ENCODE measurements around the gene AKAIN1.

AKAIN1 gene

GRCh38 chr18:5197032-5197434 lies at the start of gene AKAIN1:
Gene AKAIN1, minus strand, starts transcription at chr18:5197257. Its CDS starts 204 bp downstream, at chr18:5197053.
- DNase-seq: peak; percentile 23

GRCh38 chr18:5244941-5245340 lies 47.9 kb upstream of the AKAIN1 start:
- DNase-seq: no peak

- no peak for DNase-seq
Observed at GRCh38 chr18:5239447-5239846, 42.4 kb upstream of the AKAIN1 start.

- DNase-seq: peak; percentile 58
Observed at GRCh38 chr18:5238371-5238976, 41.4 kb upstream of the AKAIN1 start.

GRCh38 chr18:5237723-5238370 lies 40.8 kb upstream of the AKAIN1 start:
- peak; percentile 93 for DNase-seq

- DNase-seq: no peak
Observed at GRCh38 chr18:5237083-5237722, 40.1 kb upstream of the AKAIN1 start.

DNA sequence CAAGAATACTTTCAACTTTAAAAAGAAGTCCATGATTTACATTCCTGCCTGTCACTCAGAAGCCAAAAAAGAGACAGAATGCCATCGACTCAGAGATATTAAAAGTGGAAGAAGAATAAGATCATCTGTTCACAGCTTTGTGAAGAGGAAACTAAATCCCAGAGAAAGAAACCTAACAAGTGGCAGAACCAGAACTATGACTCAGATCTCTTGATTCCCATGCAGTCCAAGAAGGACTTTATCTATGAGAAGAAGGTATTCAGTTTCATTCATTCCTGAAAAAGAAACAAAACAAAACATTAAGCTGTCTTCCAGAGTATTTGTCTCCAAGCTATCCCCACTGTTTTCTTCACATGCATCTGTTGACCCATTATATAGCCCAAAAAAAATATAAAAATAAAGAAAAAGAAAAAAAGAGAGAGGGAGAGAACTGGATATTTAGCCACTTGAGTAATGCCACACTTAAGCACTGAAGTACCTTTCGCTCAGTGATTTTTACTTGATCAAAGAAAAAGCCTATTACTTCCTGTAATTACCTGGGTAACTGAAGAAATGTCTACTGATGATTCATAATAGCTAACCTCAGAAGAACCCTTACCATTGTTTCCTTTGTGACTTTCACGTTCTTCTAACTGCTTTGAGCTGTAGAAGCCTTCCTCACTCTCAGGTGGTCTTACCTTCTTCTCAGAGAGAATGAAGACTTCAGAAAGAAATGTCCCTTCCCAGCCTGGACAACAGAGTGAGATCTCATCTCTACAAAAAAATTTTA lies 17.7 kb upstream of the AKAIN1 start:
- DNase-seq: no peak

- DNase-seq: no peak
Observed at GRCh38 chr18:5207471-5208150, 10.6 kb upstream of the AKAIN1 start.

DNA sequence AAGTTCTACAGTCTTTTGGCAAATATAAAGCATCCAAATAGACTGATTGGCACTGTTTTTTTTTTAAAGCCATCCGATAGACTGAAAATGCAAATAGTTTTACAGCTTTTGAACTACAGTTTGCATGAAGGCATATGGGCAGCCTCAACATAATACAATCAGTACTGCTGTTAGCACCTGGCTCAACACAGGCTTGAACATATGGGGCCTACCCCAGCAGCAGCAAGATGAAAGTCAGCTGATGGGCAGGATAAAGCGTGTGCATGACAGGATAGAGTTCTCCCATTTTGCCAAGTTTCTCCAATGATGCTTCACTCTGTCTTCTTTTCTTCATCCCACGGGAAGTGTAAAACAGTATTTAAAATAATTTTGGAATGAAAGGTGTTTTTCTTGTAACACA lies 1.3 kb upstream of the AKAIN1 start:
- no peak for DNase-seq

- no peak for DNase-seq
Observed at GRCh38 chr18:5197461-5197860, 404 bp upstream of the AKAIN1 start.

DNA sequence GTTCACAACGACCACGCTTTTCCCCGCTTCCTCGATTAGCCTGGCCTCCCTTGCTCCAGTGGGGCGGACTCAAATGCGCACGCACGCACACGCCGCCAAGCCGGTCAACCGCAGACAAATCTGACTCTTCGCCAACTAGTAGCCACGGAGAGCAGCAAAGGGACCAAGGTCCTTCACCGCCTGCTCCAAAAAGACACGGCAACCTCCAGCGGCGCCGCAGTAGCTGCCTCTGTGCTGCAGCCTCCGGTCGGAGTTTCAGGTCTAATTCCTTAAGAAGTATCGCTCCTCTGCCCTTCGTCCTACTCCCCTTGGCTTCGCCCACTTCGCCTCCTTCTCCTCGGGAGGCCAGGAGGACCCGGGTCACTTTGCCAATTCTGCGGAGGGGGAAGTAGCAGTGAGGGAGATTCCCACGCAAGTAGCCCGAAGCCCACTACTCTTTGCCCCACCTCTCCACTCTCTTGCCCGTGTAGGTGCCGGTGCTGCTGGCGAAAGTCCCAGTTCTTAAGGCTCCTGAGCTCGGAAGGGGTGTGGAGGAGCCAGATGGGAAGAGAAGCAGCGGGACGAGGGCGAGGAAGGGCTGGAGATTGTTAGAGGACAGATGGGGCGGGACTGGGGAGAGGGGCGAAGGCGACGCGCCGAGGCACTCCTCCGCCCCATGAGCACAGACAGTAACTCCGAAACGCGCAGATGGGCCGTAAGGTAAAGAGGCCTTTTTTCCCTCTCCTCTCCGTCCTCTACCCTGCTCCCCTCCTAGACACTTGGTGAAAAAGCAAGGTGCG lies 615 bp downstream of the AKAIN1 start:
- no peak for DNase-seq

DNA sequence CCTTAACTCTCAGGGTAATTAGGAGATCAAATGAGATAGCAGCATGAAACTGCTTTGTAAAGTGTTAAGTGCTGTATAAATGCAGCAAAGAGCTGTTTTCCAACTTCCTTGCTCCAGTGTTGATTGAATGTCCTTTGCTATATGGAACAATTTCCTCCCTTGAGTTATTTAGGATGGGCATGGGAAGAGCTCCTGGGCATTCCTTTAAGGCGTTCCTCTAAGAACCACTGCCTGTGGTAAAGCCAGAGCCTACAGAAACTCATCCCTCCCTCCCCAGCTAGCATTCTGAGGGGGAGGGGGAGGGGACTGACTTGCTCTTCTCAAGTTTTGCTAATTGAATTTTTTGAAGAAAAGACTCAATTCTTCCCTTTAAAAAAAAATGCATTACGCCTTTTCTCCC lies 1.4 kb downstream of the AKAIN1 start:
- no peak for DNase-seq

DNA sequence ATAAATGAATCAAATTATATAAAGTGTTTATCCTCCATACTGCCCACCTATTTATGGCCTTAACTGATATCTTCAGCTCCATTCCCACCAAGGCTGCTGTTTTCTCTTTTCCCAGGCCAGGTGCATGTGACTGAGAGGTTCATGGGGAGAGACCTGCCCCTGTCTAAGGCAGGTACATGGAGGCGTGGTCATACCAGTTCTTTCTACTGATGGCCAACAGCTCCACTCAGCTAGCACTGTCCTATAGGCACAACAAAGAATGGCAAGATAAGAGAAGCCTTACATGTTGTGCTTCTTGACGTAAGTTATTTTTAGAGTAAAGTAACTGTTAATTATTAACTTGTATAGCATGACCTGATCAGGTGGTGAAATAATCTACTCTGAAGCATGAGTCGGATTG lies 16.8 kb downstream of the AKAIN1 start:
- DNase-seq: no peak

- DNase-seq: no peak
Observed at GRCh38 chr18:5178519-5178918, 18.5 kb downstream of the AKAIN1 start.

DNA sequence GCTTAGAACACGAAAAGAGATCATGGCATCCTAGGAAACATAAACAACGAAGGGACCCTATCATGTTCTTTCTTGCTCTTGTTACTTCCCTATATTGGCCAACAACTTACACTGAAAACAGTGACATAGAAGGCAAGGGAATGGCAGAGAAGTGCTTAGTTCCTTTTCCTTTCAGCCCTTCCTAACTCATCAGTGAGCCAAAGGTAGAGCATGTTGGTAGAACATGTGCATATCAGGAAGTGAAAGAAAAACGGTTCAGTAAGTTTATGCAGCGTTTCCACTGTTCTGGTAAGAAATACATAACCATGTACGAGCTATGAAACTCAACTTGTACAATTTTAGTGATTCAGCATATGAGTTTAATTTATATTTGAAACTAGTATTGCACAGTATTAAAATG lies 21.7 kb downstream of the AKAIN1 start:
- DNase-seq: peak; percentile 8

GRCh38 chr18:5173646-5174045 lies 23.4 kb downstream of the AKAIN1 start:
- DNase-seq: no peak

DNA sequence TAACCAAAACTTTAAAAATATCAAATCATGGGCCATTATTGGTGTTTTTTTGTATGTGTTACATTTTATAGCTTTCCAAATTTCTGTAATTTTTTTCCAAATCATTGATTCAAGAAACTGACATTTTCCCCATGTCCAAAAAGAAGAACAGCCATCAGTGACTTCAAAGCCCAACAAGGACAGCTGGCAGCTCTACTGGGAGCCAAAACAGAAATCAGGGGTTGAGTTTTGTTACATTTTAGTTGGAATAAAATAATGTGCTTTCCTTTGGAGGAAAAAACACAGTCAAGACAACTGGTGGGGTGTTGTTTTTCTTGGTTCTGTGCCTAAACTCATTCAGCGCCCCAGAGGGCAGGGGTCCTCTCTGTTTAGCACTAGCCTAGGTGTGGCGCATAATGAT lies 23.8 kb downstream of the AKAIN1 start:
- no peak for DNase-seq

DNA sequence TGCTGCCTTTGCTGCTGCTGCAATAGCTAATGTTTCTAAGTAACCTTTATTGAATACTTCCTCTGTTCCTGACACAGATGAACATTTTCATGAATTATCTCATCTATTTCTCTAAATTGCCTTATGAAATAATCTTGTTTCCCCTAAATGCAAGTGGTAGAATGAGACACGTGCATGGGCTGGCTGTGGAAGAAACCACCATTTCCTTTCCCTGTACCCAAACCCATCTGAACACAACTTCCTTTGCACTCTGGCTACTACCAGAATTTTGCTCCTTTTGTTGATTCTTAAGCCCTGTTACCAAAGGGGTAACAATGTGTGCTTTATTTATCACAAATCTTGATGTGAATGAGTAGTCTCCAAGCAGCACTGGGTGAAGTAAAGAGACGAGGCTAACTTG lies 29.2 kb downstream of the AKAIN1 start:
- DNase-seq: no peak

DNA sequence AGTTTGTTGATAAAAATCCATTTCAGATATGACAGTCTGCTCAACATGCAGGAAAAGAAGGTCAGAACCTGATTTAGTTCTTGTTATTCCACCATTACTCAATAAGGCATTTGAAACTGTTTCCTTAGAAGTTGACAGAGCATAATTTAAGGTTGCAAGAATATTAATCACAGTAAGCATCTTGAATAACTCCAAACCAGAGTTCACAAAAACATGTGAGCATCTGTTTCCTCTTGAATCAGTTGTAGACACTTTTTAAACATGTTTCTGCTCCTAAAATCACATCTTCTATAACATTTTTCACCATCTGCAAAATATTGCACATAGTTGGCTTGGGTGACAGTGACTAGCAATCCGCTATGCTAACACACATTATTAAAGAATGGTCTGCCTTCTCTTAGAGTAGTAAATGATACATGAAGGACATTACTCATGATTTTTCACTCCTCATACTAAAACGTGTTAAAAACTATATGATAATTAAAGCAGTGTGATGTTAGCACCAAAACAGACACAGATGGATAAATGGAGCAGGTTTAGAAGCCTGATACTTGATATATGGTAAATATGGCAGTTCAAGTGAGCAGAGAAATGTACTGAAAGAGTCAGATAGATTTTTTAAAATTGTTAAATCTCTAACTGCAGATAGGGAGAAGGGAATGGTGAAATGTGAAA lies 30.3 kb downstream of the AKAIN1 start:
- DNase-seq: no peak

DNA sequence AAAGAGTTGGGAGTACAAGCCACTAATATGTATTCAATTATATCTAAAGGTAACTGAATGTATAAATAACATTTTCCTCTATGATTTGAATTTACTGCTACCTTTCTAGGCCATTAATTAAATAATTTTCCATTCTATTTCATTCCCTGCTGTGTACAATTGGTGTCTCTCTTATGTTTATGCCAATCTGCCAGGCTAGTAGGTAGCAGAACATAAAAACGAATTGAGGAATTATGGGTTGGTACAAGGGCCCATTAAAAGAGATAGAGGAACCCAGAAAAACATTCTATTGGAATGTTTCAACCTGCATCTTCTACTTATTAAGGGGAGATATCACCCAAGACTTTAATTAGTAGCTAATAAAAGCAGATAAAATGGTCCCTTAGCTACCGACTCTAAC lies 32.2 kb downstream of the AKAIN1 start:
- DNase-seq: no peak

DNA sequence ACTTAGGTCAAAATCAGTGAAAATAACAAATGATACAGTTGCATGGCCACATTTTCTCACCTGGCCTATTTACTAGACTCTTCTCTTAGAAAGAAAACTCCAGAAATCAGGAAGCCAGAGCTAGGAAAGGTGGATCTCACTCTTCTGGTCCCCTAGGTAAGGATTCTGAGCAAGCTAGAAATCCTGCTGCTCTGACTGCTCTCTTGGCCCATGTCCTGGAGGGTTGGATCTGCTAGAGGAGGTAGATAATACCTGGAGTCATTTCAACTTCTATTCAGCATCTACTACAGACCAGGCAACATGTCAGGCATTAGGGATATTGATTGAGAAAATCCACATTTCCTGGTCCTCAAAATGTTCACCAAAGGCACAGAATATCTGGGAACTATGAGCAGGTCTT lies 34.9 kb downstream of the AKAIN1 start:
- DNase-seq: no peak

DNA sequence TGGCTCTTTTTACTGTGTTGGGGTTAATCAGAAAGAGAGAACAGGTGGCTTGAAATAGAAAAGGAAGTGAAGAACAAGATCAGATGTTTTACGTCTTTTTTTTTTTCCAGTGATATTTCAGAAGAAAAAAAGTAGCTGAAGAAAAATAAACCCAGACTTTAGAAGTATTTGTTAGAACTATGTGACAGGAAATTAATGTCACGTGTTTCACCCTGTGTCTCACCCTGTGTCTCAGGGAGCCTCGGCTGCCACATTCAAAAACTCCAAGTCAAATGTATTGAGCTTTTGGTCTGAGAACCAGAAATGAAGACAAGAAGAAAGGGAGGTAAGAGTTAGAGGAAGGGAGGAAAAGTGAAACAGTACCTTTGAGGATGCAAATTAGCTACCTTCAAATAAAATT lies 38.0 kb downstream of the AKAIN1 start:
- no peak for DNase-seq

Data from RPMI8226 (cell line).